ENCODE measurements around the gene DST.

GRCh38 chr6:56638760-56639159 is 3.9 kb downstream of the DST start:
- TF ChIP-seq CTCF (IDR thresholded peaks at IDR 0.05) (no peak), POLR2A (IDR thresholded peaks at IDR 0.05) (no peak)

Data from heart left ventricle (tissue), 13 donors.